ENCODE data around the gene STARD4. TPM values are rescaled to one million over a fixed set of nuclear protein-coding genes. Genes with fewer than 3 reads are reported as not detected.

The STARD4 gene
- total RNA-seq, 1 experiment from 2014 or later: 43.4 TPM

DNA sequence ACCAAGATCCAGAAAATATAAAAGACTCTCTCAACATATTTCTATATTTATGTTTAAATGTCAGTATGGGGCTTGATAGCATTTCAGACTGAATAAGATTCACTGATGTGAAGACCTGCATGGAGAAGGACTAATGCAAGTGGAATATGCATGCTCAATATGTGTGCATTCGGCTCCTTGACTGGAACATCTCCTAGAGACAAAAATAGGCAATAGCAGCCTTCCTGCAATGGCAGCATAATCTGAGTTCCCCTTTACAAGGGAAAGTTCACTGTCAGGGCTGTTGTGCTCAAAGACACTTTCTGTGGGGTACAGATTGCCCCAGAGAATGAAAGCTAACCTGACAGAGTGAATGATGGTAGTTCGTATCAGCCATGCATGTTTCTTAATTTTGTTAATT lies 42.4 kb downstream of the STARD4 start:
- H3K9me3 ChIP-seq (ENCODE audit: low read depth, low read length, poor library complexity, severe bottlenecking): no peaks in the 10 kb centered on the region
- H3K27me3 ChIP-seq (replicated peaks; ENCODE audit: insufficient read depth, low read depth, low read length, poor library complexity): no peaks in the 10 kb centered on the region
- ChIA-PET CTCF (no interaction called here), POLR2A (ENCODE audit: low non-redundant PET) (no interaction called here)
- no peaks in the 10 kb centered on the region for H3K36me3 ChIP-seq (ENCODE audit: insufficient read depth, low read length, poor library complexity, severe bottlenecking)
- no peak overlapping the region for H3K27ac ChIP-seq (ENCODE audit: low read depth, low read length, poor library complexity, severe bottlenecking)
- DNase-seq (ENCODE audit: low spot score): no peak
- no peaks in the 10 kb centered on the region for H3K4me1 ChIP-seq (ENCODE audit: insufficient read depth, low read length, poor library complexity, severe bottlenecking)
- BruUV-seq (replicated peaks): no TSS peak
- intact Hi-C loops (cut with micrococcal nuclease; ENCODE audit: unreplicated experiment): no loop called here
- TF ChIP-seq, protein P1, sequence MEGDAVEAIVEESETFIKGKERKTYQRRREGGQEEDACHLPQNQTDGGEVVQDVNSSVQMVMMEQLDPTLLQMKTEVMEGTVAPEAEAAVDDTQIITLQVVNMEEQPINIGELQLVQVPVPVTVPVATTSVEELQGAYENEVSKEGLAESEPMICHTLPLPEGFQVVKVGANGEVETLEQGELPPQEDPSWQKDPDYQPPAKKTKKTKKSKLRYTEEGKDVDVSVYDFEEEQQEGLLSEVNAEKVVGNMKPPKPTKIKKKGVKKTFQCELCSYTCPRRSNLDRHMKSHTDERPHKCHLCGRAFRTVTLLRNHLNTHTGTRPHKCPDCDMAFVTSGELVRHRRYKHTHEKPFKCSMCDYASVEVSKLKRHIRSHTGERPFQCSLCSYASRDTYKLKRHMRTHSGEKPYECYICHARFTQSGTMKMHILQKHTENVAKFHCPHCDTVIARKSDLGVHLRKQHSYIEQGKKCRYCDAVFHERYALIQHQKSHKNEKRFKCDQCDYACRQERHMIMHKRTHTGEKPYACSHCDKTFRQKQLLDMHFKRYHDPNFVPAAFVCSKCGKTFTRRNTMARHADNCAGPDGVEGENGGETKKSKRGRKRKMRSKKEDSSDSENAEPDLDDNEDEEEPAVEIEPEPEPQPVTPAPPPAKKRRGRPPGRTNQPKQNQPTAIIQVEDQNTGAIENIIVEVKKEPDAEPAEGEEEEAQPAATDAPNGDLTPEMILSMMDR (conservative IDR thresholded peaks at IDR 0.05; ENCODE audit: low read depth, low read length): no peak
- TF ChIP-seq EZH2 (IDR thresholded peaks at IDR 0.05; ENCODE audit: borderline replicate concordance, low read depth, low read length, poor library complexity, severe bottlenecking): no peak
- H3K4me3 ChIP-seq (ENCODE audit: low read depth, low read length, poor library complexity, severe bottlenecking): no peak overlapping the region

DNA sequence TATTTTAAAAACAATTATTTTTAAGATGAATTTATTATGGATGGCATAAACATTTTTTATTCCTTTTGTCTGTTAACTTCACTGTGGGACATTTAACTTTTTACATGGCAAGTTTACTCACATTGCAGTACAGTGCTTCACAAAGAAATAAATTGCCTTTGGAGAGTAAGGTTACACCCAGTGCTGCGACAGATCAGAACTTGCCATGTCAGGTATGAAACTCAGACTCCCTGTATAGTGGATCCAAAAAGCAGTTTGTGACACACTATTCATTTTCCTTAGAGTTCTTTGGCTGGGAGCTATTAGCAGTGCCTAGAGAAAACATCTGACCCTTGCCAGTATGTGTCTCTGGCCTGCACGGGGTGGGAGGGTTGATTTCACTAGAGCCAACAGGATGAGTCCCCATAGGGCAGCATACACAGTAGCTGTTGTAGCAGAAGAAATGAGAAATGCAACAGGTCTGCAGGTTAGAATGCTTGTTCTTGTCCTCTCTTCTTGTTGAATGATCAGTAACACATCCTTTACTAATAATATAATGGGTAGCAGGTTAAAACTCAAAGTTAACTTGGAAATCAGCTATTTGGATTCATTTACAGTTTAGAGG lies 42.9 kb downstream of the STARD4 start:
- H3K27ac ChIP-seq (ENCODE audit: low read depth, low read length, poor library complexity, severe bottlenecking): no peak overlapping the region
- no peak overlapping the region for H3K4me3 ChIP-seq (ENCODE audit: low read depth, low read length, poor library complexity, severe bottlenecking)
- H3K27me3 ChIP-seq (replicated peaks; ENCODE audit: insufficient read depth, low read depth, low read length, poor library complexity): no peaks in the 10 kb centered on the region
- POLR2A ChIA-PET (ENCODE audit: low non-redundant PET): no interaction called here
- no peaks in the 10 kb centered on the region for H3K9me3 ChIP-seq (ENCODE audit: low read depth, low read length, poor library complexity, severe bottlenecking)
- BruUV-seq (replicated peaks): no TSS peak
- intact Hi-C loops (cut with micrococcal nuclease; ENCODE audit: unreplicated experiment): no loop called here
- no peak for DNase-seq (ENCODE audit: low spot score)
- TF ChIP-seq, protein P1 (conservative IDR thresholded peaks at IDR 0.05; ENCODE audit: low read depth, low read length): no peak
- no peak for TF ChIP-seq EZH2 (IDR thresholded peaks at IDR 0.05; ENCODE audit: borderline replicate concordance, low read depth, low read length, poor library complexity, severe bottlenecking)
- CTCF ChIA-PET: no interaction called here
- no peaks in the 10 kb centered on the region for H3K36me3 ChIP-seq (ENCODE audit: insufficient read depth, low read length, poor library complexity, severe bottlenecking)
- H3K4me1 ChIP-seq (ENCODE audit: insufficient read depth, low read length, poor library complexity, severe bottlenecking): no peaks in the 10 kb centered on the region

DNA sequence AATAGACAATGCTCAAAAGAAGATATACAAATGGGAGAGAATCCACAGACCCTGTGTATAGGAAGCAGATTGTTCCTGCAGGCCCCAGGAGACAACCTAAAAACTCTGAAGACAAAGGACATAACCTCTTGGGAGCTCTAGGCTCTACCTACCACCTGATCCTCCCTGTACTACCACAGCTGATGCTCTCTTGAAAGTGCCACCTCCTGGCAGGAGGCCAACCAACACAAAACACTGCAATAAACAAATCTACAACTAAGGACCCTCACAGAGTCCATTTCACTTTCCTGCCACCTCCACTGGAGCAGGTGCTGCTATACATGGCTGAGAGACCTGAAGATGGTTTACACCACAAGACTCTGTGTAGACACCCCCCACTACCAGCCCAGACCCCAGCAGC lies 49.0 kb downstream of the STARD4 start:
- no peaks in the 10 kb centered on the region for H3K27me3 ChIP-seq (replicated peaks; ENCODE audit: insufficient read depth, low read depth, low read length, poor library complexity)
- no peak for DNase-seq (ENCODE audit: low spot score)
- no peaks in the 10 kb centered on the region for H3K36me3 ChIP-seq (ENCODE audit: insufficient read depth, low read length, poor library complexity, severe bottlenecking)
- no peak overlapping the region for H3K27ac ChIP-seq (ENCODE audit: low read depth, low read length, poor library complexity, severe bottlenecking)
- TF ChIP-seq EZH2 (IDR thresholded peaks at IDR 0.05; ENCODE audit: borderline replicate concordance, low read depth, low read length, poor library complexity, severe bottlenecking): no peak
- TF ChIP-seq, protein P1 (conservative IDR thresholded peaks at IDR 0.05; ENCODE audit: low read depth, low read length): no peak
- BruUV-seq (replicated peaks): no TSS peak
- ChIA-PET CTCF (no interaction called here), POLR2A (ENCODE audit: low non-redundant PET) (no interaction called here)
- no peaks in the 10 kb centered on the region for H3K9me3 ChIP-seq (ENCODE audit: low read depth, low read length, poor library complexity, severe bottlenecking)
- intact Hi-C loops (cut with micrococcal nuclease; ENCODE audit: unreplicated experiment): loop anchor here (5.0 kb wide), 1 partner anchor 301 kb away; no protein-coding TSS in a partner anchor
- no peak overlapping the region for H3K4me3 ChIP-seq (ENCODE audit: low read depth, low read length, poor library complexity, severe bottlenecking)
- H3K4me1 ChIP-seq (ENCODE audit: insufficient read depth, low read length, poor library complexity, severe bottlenecking): no peaks in the 10 kb centered on the region

All from A673 (cell line).